HCT116 (cell line): ENCODE results near the gene KAZN. TPM values are rescaled to one million over a fixed set of nuclear protein-coding genes. Genes with fewer than 3 reads are reported as not detected.

Source experiments
- ATAC-seq: fragments of 200-7000 bp; cut with Tn5 transposase; 2 replicates; pipeline ENCODE4 v1.9.1; 2020; ENCODE audit warnings: mild to moderate bottlenecking, moderate library complexity
- BruUV-seq: library from RNA; stranded (reverse); fragments of 400-500 nt; replicated peaks from 2 replicates; lab custom pipeline; 2021; lab: Mats Ljungman, UMichigan
- CTCF ChIA-PET: fragments of 300-600 bp; sonication (Branson Sonifier 250); formaldehyde crosslinking; loops from one replicate; lab custom pipeline; 2021; ENCODE audit warnings: antibody characterized with exemption; lab: Charles Lee
- POLR2A ChIA-PET: fragments of 300-600, 350-600 bp; sonication (Branson Sonifier 250); formaldehyde crosslinking; loops from one replicate; lab custom pipeline; 2021; ENCODE audit warnings: antibody characterized with exemption; lab: Charles Lee
- RAD21 ChIA-PET, 2 experiments: fragments of 300-600 bp; sonication (Branson Sonifier 250); formaldehyde crosslinking; loops; one replicate each; lab custom pipeline; 2023; ENCODE audit warnings: low total read pairs in 2 of 2; ENCODE audit not compliant: uncharacterized antibody in 2 of 2, unreplicated experiment in 2 of 2, low non-redundant PET in 1 of 2; lab: Charles Lee
- DNase-seq: peaks from one replicate; pipeline ENCODE4 v3.0.0-alpha.2; 2010; ENCODE audit warnings: low read depth, low spot score
- H2AFZ ChIP-seq: fragments of 200-600 bp; shearing (Covaris generic), sonication (generic); 2 replicates; pipeline ENCODE4 v1.6.1; 2017; ENCODE audit warnings: low read depth, mixed run types, mixed read lengths, antibody characterized with exemption, low read length; ENCODE audit not compliant: poor library complexity, severe bottlenecking
- H3K27ac ChIP-seq: 2 replicates; pipeline ENCODE4 v1.5.1; 2012; ENCODE audit warnings: low read depth, low read length
- H3K27me3 ChIP-seq: fragments of 200-600 bp; sonication (generic); 2 replicates; pipeline ENCODE4 v1.6.1; 2016; ENCODE audit warnings: mixed run types, low read length, mixed read lengths; ENCODE audit not compliant: insufficient read depth
- H3K36me3 ChIP-seq, 2 experiments: fragments of 200-500 bp in 1 of 2; fragments of 200-600 bp in 1 of 2; sonication (Bioruptor generic) in 1 of 2; sonication (generic) in 1 of 2; 2 replicates each; pipeline versions ENCODE4 v1.5.1 to v1.6.1; 2014 to 2016; ENCODE audit warnings: low read length in 2 of 2, inconsistent platforms in 1 of 2, mixed read lengths in 1 of 2, mixed run types in 1 of 2; ENCODE audit not compliant: insufficient read depth in 2 of 2, control insufficient read depth in 1 of 2
- H3K4me1 ChIP-seq, 2 experiments: fragments of 200-600 bp in 1 of 2; sonication (generic) in 1 of 2; 2 replicates each; pipeline versions ENCODE4 v1.5.1 to v1.6.1; 2012 to 2017; ENCODE audit warnings: low read length in 2 of 2, inconsistent platforms in 1 of 2, mild to moderate bottlenecking in 1 of 2, mixed read lengths in 1 of 2, mixed run types in 1 of 2, moderate library complexity in 1 of 2; ENCODE audit not compliant: insufficient read depth in 2 of 2, control insufficient read depth in 1 of 2
- H3K4me2 ChIP-seq: fragments of 200-600 bp; sonication (generic); 2 replicates; pipeline ENCODE4 v1.6.1; 2017; ENCODE audit warnings: mixed run types, low read length, mixed read lengths
- H3K4me3 ChIP-seq, 2 experiments: fragments of 200-600 bp in 1 of 2; sonication (generic) in 1 of 2; replicated peaks in 1 of 2; 2 replicates each; pipeline ENCODE4 v1.5.1; 2011 to 2016; ENCODE audit warnings: low read length in 2 of 2, control low read depth in 1 of 2, low read depth in 1 of 2, mild to moderate bottlenecking in 1 of 2, mixed read lengths in 1 of 2, mixed run types in 1 of 2
- H3K79me2 ChIP-seq: fragments of 200-600 bp; sonication (generic); 2 replicates; pipeline ENCODE4 v1.6.1; 2017; ENCODE audit warnings: mild to moderate bottlenecking, mixed run types, low read length, moderate library complexity, mixed read lengths; ENCODE audit not compliant: insufficient read depth
- H3K9ac ChIP-seq: fragments of 200-600 bp; sonication (generic); 2 replicates; pipeline ENCODE4 v1.6.1; 2016; ENCODE audit warnings: low read length, mixed read lengths
- H3K9me2 ChIP-seq: fragments of 200-600 bp; sonication (generic), shearing (Covaris generic); 2 replicates; pipeline ENCODE4 v1.6.1; 2017; ENCODE audit warnings: mixed run types, mild to moderate bottlenecking, moderate library complexity; ENCODE audit not compliant: insufficient read depth
- H3K9me3 ChIP-seq, 2 experiments: fragments of 200-500 bp in 1 of 2; fragments of 200-600 bp in 1 of 2; sonication (Bioruptor generic) in 1 of 2; sonication (generic) in 1 of 2; 2 replicates each; pipeline ENCODE4 v1.6.1; 2014 to 2017; ENCODE audit warnings: low read length in 2 of 2, mixed read lengths in 2 of 2, inconsistent platforms in 1 of 2, low read depth in 1 of 2, mild to moderate bottlenecking in 1 of 2, mixed run types in 1 of 2, moderate library complexity in 1 of 2; ENCODE audit not compliant: control insufficient read depth in 1 of 2, insufficient read depth in 1 of 2
- H4K20me1 ChIP-seq: fragments of 200-600 bp; sonication (generic), shearing (Covaris generic); 2 replicates; pipeline ENCODE4 v1.6.1; 2017; ENCODE audit warnings: mixed run types, mild to moderate bottlenecking, moderate library complexity; ENCODE audit not compliant: insufficient read depth
- CBX3 ChIP-seq: IDR thresholded peaks from 2 replicates; pipeline ENCODE4 v1.6.1; 2012; ENCODE audit warnings: low read depth
- CEBPB ChIP-seq: IDR thresholded peaks from 2 replicates; pipeline ENCODE4 v1.6.1; 2012; ENCODE audit warnings: low read depth
- EZH2phosphoT487 ChIP-seq: fragments of 200-600 bp; IDR thresholded peaks from 2 replicates; pipeline ENCODE4 v1.6.1; 2018; ENCODE audit warnings: antibody characterized with exemption, borderline replicate concordance
- POLR2A ChIP-seq: IDR thresholded peaks from 2 replicates; pipeline ENCODE4 v1.7.0; 2011; ENCODE audit warnings: borderline replicate concordance; ENCODE audit not compliant: insufficient read depth, insufficient read length; ENCODE audit errors: extremely low read depth
- POLR2AphosphoS5 ChIP-seq: IDR thresholded peaks from 2 replicates; pipeline ENCODE4 v1.6.1; 2011; ENCODE audit warnings: mild to moderate bottlenecking, low read depth, low read length, moderate library complexity
- intact Hi-C: fragments of 100-400 bp; cut with micrococcal nuclease; formaldehyde crosslinking; loops from 2 replicates; pipeline ENCODE4 v1.10.0; 2022
- total RNA-seq: library from RNA; stranded (reverse); gene quantifications from one replicate; pipeline ENCODE4 v1.2.1, GENCODE V29; 2021; ENCODE audit not compliant: unreplicated experiment
- TF ChIP-seq, protein P1 (sequence below): IDR thresholded peaks from 2 replicates; pipeline ENCODE4 v1.6.1; 2012
- TF ChIP-seq, protein P2 (sequence below): IDR thresholded peaks from 2 replicates; pipeline ENCODE4 v1.6.1; 2012
- TF ChIP-seq, protein P3 (sequence below): IDR thresholded peaks from 2 replicates; pipeline ENCODE4 v1.6.1; 2011; ENCODE audit warnings: mild to moderate bottlenecking, low read length, moderate library complexity; ENCODE audit not compliant: insufficient replicate concordance; ENCODE audit errors: extremely low read depth
- TF ChIP-seq, protein P4 (sequence below), 3 experiments: fragments of 200-600 bp in 1 of 3; sonication (generic) in 1 of 3; IDR thresholded peaks in 2 of 3; conservative IDR thresholded peaks in 1 of 3; 2 replicates each; pipeline ENCODE4 v1.5.1; 2012 to 2017; ENCODE audit warnings: low read depth in 2 of 3, low read length in 2 of 3, antibody characterized with exemption in 1 of 3, borderline replicate concordance in 1 of 3, control low read depth in 1 of 3, mild to moderate bottlenecking in 1 of 3, mixed read lengths in 1 of 3, mixed run types in 1 of 3, moderate library complexity in 1 of 3; ENCODE audit not compliant: insufficient read depth in 1 of 3

The KAZN gene
- total RNA-seq, 1 experiment from 2014 or later, result 13.4 TPM

DNA sequence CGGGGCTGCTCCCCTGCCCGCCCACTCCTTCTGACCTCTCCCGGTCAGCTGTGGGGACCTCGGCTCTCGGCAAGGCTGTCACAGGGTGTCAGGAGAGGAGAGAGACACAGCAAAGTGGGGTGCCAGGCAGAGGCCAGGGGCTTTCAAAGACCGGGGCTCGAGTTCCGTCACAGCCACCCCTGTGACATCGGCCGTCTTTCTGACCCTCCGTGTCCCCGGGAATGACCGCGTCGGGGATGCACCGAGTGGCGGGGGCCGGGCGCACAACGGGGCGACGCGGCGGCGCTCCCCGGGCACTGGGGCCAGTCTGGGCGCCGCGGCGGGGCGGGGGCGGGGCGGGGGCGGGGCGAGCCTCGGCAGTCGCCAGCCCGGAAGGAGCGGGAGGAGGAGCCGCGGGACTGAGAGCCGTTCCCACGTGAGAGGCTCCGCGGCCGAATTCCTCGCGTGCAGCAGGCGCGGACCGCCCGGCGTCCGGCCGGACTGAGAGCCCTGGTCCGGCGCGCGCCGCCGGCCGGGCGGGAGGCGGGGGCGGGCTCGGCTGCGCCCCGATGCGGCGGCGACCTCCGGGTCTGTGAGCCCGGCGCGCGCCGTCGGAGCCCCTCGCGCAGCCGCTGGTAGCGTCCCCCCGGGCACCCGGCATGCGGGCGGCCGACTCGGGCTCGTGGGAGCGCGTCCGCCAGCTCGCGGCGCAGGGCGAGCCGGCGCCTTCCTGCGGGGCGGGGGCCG is 325.4 kb downstream of the KAZN start:
- ATAC-seq (peak; percentile 82), DNase-seq (peak; percentile 6)
- no peaks in the 10 kb centered on the region for H3K36me3 ChIP-seq
- no peaks in the 10 kb centered on the region for H4K20me1 ChIP-seq
- H3K79me2 ChIP-seq, result peaks cover 40% of the 10 kb centered on the region
- H3K9me3 ChIP-seq, result no peaks in the 10 kb centered on the region
- peak overlapping the region; percentile 65; the same call in 1 of the 2 replicates for H3K27ac ChIP-seq
- H3K9ac ChIP-seq, result peak overlapping the region; percentile 40; the same call in 1 of the 2 replicates
- TF ChIP-seq POLR2A (no peak), CEBPB (no peak), POLR2AphosphoS5 (peak; percentile 45), EZH2phosphoT487 (no peak), CBX3 (no peak)
- TF ChIP-seq, protein P1, sequence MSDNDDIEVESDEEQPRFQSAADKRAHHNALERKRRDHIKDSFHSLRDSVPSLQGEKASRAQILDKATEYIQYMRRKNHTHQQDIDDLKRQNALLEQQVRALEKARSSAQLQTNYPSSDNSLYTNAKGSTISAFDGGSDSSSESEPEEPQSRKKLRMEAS, result no peak
- TF ChIP-seq, protein P2, sequence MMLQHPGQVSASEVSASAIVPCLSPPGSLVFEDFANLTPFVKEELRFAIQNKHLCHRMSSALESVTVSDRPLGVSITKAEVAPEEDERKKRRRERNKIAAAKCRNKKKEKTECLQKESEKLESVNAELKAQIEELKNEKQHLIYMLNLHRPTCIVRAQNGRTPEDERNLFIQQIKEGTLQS, result no peak
- TF ChIP-seq, protein P3, sequence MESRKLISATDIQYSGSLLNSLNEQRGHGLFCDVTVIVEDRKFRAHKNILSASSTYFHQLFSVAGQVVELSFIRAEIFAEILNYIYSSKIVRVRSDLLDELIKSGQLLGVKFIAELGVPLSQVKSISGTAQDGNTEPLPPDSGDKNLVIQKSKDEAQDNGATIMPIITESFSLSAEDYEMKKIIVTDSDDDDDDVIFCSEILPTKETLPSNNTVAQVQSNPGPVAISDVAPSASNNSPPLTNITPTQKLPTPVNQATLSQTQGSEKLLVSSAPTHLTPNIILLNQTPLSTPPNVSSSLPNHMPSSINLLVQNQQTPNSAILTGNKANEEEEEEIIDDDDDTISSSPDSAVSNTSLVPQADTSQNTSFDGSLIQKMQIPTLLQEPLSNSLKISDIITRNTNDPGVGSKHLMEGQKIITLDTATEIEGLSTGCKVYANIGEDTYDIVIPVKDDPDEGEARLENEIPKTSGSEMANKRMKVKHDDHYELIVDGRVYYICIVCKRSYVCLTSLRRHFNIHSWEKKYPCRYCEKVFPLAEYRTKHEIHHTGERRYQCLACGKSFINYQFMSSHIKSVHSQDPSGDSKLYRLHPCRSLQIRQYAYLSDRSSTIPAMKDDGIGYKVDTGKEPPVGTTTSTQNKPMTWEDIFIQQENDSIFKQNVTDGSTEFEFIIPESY, result no peak
- TF ChIP-seq, protein P4, sequence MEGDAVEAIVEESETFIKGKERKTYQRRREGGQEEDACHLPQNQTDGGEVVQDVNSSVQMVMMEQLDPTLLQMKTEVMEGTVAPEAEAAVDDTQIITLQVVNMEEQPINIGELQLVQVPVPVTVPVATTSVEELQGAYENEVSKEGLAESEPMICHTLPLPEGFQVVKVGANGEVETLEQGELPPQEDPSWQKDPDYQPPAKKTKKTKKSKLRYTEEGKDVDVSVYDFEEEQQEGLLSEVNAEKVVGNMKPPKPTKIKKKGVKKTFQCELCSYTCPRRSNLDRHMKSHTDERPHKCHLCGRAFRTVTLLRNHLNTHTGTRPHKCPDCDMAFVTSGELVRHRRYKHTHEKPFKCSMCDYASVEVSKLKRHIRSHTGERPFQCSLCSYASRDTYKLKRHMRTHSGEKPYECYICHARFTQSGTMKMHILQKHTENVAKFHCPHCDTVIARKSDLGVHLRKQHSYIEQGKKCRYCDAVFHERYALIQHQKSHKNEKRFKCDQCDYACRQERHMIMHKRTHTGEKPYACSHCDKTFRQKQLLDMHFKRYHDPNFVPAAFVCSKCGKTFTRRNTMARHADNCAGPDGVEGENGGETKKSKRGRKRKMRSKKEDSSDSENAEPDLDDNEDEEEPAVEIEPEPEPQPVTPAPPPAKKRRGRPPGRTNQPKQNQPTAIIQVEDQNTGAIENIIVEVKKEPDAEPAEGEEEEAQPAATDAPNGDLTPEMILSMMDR (IDR thresholded peaks at IDR 0.05 in 2 of 3, conservative IDR thresholded peaks at IDR 0.05 in 1 of 3; ENCODE audit: borderline replicate concordance in 1 of 3, insufficient read depth in 1 of 3, low read depth in 2 of 3, low read length in 2 of 3), result no peak
- no TSS peak for BruUV-seq
- H2AFZ ChIP-seq, result no peak overlapping the region
- H3K27me3 ChIP-seq, result no peaks in the 10 kb centered on the region
- CTCF ChIA-PET, result no interaction called here
- POLR2A ChIA-PET, result no interaction called here
- peak overlapping the region; percentile 81 for H3K4me2 ChIP-seq
- peaks cover 5 to 14% of the 10 kb centered on the region in 2 experiments; a peak in 3 of 4 replicates for H3K4me1 ChIP-seq
- H3K9me2 ChIP-seq, result no peaks in the 10 kb centered on the region
- intact Hi-C loops, result no loop called here
- RAD21 ChIA-PET, result no interaction called here
- peak overlapping the region; percentile 53 to 62 for H3K4me3 ChIP-seq
